ENCODE results near the gene DEF6. TPM values are rescaled to one million over a fixed set of nuclear protein-coding genes. Genes with fewer than 3 reads are reported as not detected.
"Not testable (repeated sequence)": the region's sequence is repeated elsewhere in the genome, so short reads cannot be mapped to it uniquely, and the experiment has no call there.

DEF6 gene
- total RNA-seq, 1 experiment from 2014 or later, result 15.4 TPM

DNA sequence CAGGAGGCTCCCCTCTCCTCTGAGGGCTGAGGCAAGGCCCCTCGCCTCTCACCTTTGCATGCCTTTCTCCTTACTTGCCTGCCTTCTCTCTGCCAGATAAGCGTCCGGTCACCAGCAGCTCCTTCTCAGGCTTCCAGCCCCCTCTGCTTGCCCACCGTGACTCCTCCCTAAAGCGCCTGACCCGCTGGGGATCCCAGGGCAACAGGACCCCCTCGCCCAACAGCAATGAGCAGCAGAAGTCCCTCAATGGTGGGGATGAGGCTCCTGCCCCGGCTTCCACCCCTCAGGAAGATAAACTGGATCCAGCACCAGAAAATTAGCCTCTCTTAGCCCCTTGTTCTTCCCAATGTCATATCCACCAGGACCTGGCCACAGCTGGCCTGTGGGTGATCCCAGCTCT lies 23.5 kb downstream of the DEF6 start:
- TF ChIP-seq, protein P1, sequence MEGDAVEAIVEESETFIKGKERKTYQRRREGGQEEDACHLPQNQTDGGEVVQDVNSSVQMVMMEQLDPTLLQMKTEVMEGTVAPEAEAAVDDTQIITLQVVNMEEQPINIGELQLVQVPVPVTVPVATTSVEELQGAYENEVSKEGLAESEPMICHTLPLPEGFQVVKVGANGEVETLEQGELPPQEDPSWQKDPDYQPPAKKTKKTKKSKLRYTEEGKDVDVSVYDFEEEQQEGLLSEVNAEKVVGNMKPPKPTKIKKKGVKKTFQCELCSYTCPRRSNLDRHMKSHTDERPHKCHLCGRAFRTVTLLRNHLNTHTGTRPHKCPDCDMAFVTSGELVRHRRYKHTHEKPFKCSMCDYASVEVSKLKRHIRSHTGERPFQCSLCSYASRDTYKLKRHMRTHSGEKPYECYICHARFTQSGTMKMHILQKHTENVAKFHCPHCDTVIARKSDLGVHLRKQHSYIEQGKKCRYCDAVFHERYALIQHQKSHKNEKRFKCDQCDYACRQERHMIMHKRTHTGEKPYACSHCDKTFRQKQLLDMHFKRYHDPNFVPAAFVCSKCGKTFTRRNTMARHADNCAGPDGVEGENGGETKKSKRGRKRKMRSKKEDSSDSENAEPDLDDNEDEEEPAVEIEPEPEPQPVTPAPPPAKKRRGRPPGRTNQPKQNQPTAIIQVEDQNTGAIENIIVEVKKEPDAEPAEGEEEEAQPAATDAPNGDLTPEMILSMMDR (IDR thresholded peaks at IDR 0.05; ENCODE audit: unreplicated experiment), result no peak
- no TSS peak for BruUV-seq (replicated peaks)
- H3K27me3 Mint-ChIP-seq (ENCODE audit: unreplicated experiment), result no peaks in the 10 kb centered on the region
- H3K9me3 Mint-ChIP-seq (ENCODE audit: low read depth, unreplicated experiment), result no peaks in the 10 kb centered on the region
- H3K4me3 Mint-ChIP-seq (ENCODE audit: low read depth, unreplicated experiment), result no peak overlapping the region
- intact Hi-C loops (cut with micrococcal nuclease; ENCODE audit: unreplicated experiment), result no loop called here
- CTCF ChIA-PET, result interaction anchor here (1.5 kb wide), 1 partner anchor 21 kb away, joined by 4 read pairs; no protein-coding TSS in a partner anchor
- peaks cover 9% of the 10 kb centered on the region for H3K4me1 Mint-ChIP-seq (ENCODE audit: low read depth, unreplicated experiment)
- no peak for DNase-seq
- H3K27ac Mint-ChIP-seq (ENCODE audit: unreplicated experiment), result no peak overlapping the region
- peaks cover 17% of the 10 kb centered on the region for H3K36me3 Mint-ChIP-seq (ENCODE audit: insufficient read depth, unreplicated experiment)

DNA sequence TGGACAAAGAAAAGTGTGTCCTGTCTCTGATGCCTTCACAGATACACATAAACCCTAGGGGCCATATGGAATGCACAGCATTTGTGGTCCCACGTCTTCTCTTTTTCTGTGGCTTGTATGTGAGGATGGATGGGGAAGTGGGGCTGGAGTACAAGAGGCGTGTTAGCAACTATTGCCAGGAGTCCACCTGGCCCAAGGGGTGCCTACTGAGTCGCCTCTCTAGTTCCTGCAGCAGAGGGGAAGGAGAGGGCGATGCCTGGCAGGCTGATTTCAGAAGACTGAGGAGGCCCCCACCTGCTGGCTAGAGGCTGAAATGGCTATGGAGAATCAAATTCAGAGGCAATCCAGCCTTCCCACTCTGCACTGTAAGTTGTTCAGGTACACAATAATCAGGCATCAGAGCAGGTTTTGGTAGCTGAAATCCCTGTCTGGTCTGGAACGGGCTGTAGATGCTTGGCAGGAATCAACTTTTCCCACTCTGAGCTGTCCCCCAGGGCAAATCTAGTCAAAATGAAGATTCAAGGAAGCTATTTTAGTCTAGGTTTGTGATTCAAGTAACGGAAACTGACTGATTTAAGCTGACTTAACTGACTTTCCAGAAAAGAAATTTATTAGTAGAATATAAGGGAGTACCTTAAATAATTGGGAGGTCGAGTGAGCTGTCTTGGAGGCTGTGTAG lies 29.9 kb downstream of the DEF6 start:
- intact Hi-C loops (cut with micrococcal nuclease; ENCODE audit: unreplicated experiment), result loop anchor here (1.0 kb wide), 1 partner anchor 30 kb away; the partner anchor contains the start of gene DEF6
- BruUV-seq (replicated peaks), result no TSS peak
- no peak overlapping the region for H3K27ac Mint-ChIP-seq (ENCODE audit: unreplicated experiment)
- no peak overlapping the region for H3K4me3 Mint-ChIP-seq (ENCODE audit: low read depth, unreplicated experiment)
- H3K9me3 Mint-ChIP-seq (ENCODE audit: low read depth, unreplicated experiment), result peaks cover 3% of the 10 kb centered on the region
- TF ChIP-seq, protein P1 (IDR thresholded peaks at IDR 0.05; ENCODE audit: unreplicated experiment), result peak; percentile 81
- peaks cover 1% of the 10 kb centered on the region for H3K27me3 Mint-ChIP-seq (ENCODE audit: unreplicated experiment)
- H3K36me3 Mint-ChIP-seq (ENCODE audit: insufficient read depth, unreplicated experiment), result no peaks in the 10 kb centered on the region
- peak; percentile 87 for DNase-seq
- CTCF ChIA-PET, result interaction anchor here (0.7 to 1.8 kb wide), 6 partner anchors 9 to 122 kb away, joined by 3 to 9 read pairs (median 5); partner anchors contain the start of genes DEF6 and PPARD
- peaks cover 8% of the 10 kb centered on the region for H3K4me1 Mint-ChIP-seq (ENCODE audit: low read depth, unreplicated experiment)

DNA sequence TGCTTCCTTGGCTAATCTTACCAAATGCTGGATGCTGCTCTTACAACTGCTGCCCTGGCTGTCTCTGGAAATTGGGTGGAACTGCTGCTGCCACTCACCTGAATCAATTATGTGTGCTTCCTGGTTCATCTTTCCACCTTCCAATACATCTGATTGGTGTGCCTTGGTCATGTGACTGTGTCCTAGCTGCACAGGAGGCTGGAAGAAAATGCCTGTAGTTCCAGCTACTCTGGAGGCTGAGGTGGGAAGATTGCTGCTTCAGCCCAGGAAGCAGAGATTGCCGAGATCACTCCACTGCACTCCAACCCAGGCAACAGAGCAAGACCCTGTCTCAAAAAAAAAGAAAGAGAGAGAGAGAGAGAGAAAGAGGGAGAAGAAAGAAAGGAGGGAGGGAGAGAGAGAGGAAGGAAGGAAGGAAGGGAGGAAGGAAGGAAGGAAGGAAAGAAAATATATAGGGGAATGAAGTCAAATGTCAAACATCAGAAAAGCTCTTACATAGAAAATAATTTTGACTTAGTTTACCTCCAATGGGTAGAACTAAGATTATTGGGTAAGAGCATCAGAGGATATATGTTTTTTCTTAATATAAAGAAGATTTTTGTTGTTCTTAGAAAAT lies 30.6 kb downstream of the DEF6 start:
- intact Hi-C loops (cut with micrococcal nuclease; ENCODE audit: unreplicated experiment), result no loop called here
- H3K9me3 Mint-ChIP-seq (ENCODE audit: low read depth, unreplicated experiment), result peaks cover 6% of the 10 kb centered on the region
- CTCF ChIA-PET, result interaction anchor here (0.7 to 1.8 kb wide), 6 partner anchors 10 to 121 kb away, joined by 3 to 9 read pairs (median 5); partner anchors contain the start of genes DEF6 and PPARD

DNA sequence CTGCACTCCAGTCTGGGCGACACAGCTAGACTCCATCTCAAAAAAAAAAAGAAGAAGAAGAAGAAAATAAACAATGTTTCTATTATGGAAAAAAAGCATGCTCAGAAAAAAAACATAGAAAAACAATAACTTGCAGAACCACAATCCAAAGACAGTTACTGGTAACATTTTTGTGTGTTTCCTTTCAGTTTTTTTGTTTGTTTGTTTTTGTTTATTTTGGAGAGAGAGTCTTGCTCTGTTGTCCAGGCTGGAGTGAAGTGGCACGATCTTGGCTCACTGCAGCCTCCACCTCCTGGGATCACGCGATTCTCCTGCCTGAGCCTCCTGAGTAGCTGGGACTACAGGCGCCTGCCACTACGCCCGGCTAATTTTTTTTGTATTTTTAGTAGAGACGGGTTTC lies 31.3 kb downstream of the DEF6 start:
- CTCF ChIA-PET, result interaction anchor here (1.8 kb wide), 1 partner anchor 12 kb away, joined by 5 read pairs; no protein-coding TSS in a partner anchor
- H3K36me3 Mint-ChIP-seq (ENCODE audit: insufficient read depth, unreplicated experiment); H3K4me3 Mint-ChIP-seq (ENCODE audit: low read depth, unreplicated experiment): not testable (repeated sequence)

More for the DNA sequence above, 30.6 kb downstream of the DEF6 start:
- DNase-seq, result peak; percentile 31
- Mint-ChIP-seq H3K4me1 (ENCODE audit: low read depth, unreplicated experiment) (peaks cover 8% of the 10 kb centered on the region), H3K4me3 (ENCODE audit: low read depth, unreplicated experiment) (no peak overlapping the region), H3K27ac (ENCODE audit: unreplicated experiment) (no peak overlapping the region), H3K27me3 (ENCODE audit: unreplicated experiment) (peaks cover 8% of the 10 kb centered on the region), H3K36me3 (ENCODE audit: insufficient read depth, unreplicated experiment) (no peaks in the 10 kb centered on the region)
- no TSS peak for BruUV-seq (replicated peaks)
- TF ChIP-seq, protein P1 (IDR thresholded peaks at IDR 0.05; ENCODE audit: unreplicated experiment), result no peak

More for the DNA sequence above, 31.3 kb downstream of the DEF6 start:
- intact Hi-C loops (cut with micrococcal nuclease; ENCODE audit: unreplicated experiment); H3K27ac Mint-ChIP-seq (ENCODE audit: unreplicated experiment); H3K4me1 Mint-ChIP-seq (ENCODE audit: low read depth, unreplicated experiment); H3K9me3 Mint-ChIP-seq (ENCODE audit: low read depth, unreplicated experiment); DNase-seq; BruUV-seq (replicated peaks): not testable (repeated sequence)
- H3K27me3 Mint-ChIP-seq (ENCODE audit: unreplicated experiment), result peaks cover 16% of the 10 kb centered on the region

Measured in Calu3 (cell line).